Neural cell (in vitro differentiated cells): ENCODE data around the gene ADPRH.

Experiments
- CTCF ChIP-seq: fragments of 450-650 bp; IDR thresholded peaks from 2 replicates; pipeline ENCODE4 v1.5.1; 2014; ENCODE audit warnings: antibody characterized with exemption, mild to moderate bottlenecking, moderate library complexity; ENCODE audit not compliant: poor library complexity, severe bottlenecking
- EP300 ChIP-seq: fragments of 450-650 bp; conservative IDR thresholded peaks from 2 replicates; pipeline ENCODE4 v1.6.1; 2014; ENCODE audit warnings: antibody characterized with exemption, mild to moderate bottlenecking, moderate library complexity; ENCODE audit not compliant: poor library complexity, severe bottlenecking
- EZH2 ChIP-seq: fragments of 200-600, 300-800 bp; shearing (Covaris generic), sonication (generic); IDR thresholded peaks from 2 replicates; pipeline ENCODE4 v1.6.1; 2014; ENCODE audit warnings: antibody characterized with exemption, low read length, borderline replicate concordance, mild to moderate bottlenecking; ENCODE audit not compliant: insufficient read depth, poor library complexity, severe bottlenecking
- MXI1 ChIP-seq: fragments of 450-650 bp; conservative IDR thresholded peaks from 2 replicates; pipeline ENCODE4 v1.6.1; 2014; ENCODE audit warnings: antibody characterized with exemption, mild to moderate bottlenecking; ENCODE audit not compliant: poor library complexity, severe bottlenecking
- POLR2AphosphoS5 ChIP-seq: IDR thresholded peaks from 2 replicates; pipeline ENCODE4 v1.6.1; 2012
- RAD21 ChIP-seq: fragments of 450-650 bp; conservative IDR thresholded peaks from 2 replicates; pipeline ENCODE4 v1.6.1; 2014; ENCODE audit warnings: antibody characterized with exemption, mild to moderate bottlenecking, moderate library complexity
- REST ChIP-seq: IDR thresholded peaks from 2 replicates; pipeline ENCODE4 v1.6.1; 2012; ENCODE audit warnings: borderline replicate concordance
- TAF1 ChIP-seq: IDR thresholded peaks from 2 replicates; pipeline ENCODE4 v1.6.1; 2012; ENCODE audit warnings: low read depth

GRCh38 chr3:119571230-119571629 is 8.1 kb upstream of the ADPRH start:
- TF ChIP-seq CTCF (no peak), POLR2AphosphoS5 (no peak), TAF1 (no peak), EZH2 (no peak), REST (no peak), MXI1 (no peak), EP300 (no peak), RAD21 (no peak)
